ENCODE results near the gene TTC5.

DNA sequence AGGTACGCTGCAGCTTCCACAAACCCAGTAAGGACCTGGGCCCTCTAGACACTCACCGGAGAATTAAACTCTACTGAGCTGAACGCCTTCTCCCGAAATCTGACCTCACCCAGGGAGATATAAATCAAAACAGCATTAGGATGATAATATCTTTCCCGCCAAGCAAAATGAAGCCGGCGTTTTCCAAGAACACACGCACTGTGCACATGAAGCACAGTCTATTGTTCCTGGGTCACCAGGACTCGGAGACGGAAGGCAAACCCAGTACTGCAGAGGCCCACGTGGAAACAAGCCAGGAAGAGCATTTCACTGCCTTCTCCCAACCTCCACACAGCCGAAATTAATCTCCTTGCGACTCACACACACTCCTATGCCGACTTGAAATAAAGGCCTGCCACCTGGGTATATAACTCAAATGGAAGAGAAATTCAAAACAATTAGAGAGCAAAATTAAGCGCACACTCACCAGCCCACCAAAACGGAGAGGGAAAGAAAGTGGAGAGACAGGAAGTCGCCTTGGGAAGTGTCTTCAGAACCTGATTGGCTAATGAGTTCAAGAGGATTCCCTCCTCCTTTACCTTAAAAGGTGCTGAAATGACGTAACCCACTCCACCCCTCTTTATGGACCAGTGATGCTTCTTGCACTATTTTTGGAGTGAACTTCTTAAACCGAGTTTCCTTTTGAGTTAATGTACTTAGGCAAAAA is 27.2 kb upstream of the TTC5 start, which contains the start of gene CCNB1IP1:
- TF ChIP-seq, protein P1, sequence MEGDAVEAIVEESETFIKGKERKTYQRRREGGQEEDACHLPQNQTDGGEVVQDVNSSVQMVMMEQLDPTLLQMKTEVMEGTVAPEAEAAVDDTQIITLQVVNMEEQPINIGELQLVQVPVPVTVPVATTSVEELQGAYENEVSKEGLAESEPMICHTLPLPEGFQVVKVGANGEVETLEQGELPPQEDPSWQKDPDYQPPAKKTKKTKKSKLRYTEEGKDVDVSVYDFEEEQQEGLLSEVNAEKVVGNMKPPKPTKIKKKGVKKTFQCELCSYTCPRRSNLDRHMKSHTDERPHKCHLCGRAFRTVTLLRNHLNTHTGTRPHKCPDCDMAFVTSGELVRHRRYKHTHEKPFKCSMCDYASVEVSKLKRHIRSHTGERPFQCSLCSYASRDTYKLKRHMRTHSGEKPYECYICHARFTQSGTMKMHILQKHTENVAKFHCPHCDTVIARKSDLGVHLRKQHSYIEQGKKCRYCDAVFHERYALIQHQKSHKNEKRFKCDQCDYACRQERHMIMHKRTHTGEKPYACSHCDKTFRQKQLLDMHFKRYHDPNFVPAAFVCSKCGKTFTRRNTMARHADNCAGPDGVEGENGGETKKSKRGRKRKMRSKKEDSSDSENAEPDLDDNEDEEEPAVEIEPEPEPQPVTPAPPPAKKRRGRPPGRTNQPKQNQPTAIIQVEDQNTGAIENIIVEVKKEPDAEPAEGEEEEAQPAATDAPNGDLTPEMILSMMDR (IDR thresholded peaks at IDR 0.05; ENCODE audit: low read depth, low read length, poor library complexity, severe bottlenecking), result no peak
- no peak for TF ChIP-seq EZH2phosphoT487 (IDR thresholded peaks at IDR 0.05; ENCODE audit: borderline replicate concordance, low read length)

All from DOHH2 (cell line).